Body of pancreas (tissue), 4 donors: ENCODE measurements around the gene IL1RAPL1.

Experiments
- POLR2A ChIP-seq, 3 donors: fragments of 450-650 bp; IDR thresholded peaks; one replicate each; pipeline ENCODE4 v1.6.1; 2016; ENCODE audit warnings: antibody characterized with exemption in 3 of 3, mild to moderate bottlenecking in 2 of 3
- TF ChIP-seq, protein P1 (sequence below), 7 experiments: fragments of 450-650 bp in 4 of 7; fragments of 200-600 bp in 3 of 7; sonication (generic) in 3 of 7; IDR thresholded peaks; one replicate each; pipeline ENCODE4 v1.5.1; 2016 to 2019; ENCODE audit warnings: antibody characterized with exemption in 7 of 7

DNA sequence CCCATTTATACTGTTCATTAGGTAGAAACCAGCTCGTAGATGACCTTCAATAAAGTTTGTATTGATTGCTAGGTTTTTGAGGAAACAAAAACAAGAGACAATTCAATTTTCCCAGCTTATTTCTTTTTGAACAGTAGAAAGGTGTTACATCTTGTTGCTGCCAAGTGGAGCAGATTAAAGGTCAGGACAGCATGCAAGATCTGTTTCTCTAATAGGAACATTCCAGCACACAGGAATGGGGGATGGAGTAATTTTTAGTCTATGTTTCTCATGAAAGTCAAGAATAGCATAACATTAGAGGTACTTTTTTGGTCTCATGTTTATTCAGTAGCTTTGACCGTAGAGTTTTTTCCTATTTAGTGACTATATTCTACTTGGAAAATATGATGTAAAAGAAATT, 132.4 kb downstream of the IL1RAPL1 start:
- TF ChIP-seq, protein P1, sequence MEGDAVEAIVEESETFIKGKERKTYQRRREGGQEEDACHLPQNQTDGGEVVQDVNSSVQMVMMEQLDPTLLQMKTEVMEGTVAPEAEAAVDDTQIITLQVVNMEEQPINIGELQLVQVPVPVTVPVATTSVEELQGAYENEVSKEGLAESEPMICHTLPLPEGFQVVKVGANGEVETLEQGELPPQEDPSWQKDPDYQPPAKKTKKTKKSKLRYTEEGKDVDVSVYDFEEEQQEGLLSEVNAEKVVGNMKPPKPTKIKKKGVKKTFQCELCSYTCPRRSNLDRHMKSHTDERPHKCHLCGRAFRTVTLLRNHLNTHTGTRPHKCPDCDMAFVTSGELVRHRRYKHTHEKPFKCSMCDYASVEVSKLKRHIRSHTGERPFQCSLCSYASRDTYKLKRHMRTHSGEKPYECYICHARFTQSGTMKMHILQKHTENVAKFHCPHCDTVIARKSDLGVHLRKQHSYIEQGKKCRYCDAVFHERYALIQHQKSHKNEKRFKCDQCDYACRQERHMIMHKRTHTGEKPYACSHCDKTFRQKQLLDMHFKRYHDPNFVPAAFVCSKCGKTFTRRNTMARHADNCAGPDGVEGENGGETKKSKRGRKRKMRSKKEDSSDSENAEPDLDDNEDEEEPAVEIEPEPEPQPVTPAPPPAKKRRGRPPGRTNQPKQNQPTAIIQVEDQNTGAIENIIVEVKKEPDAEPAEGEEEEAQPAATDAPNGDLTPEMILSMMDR (IDR thresholded peaks at IDR 0.05): no peak
- TF ChIP-seq POLR2A (IDR thresholded peaks at IDR 0.05): no peak
